Fibroblast of skin of right quadriceps (primary cell): ENCODE measurements around the gene NUAK1.

Experiments used
- DNase-seq: peaks from one replicate; pipeline ENCODE4 v3.0.0-alpha.2; 2013

NUAK1 gene

GRCh38 chr12:106051853-106052531 is 86.8 kb downstream of the NUAK1 start:
- DNase-seq, result peak; percentile 83

GRCh38 chr12:106049546-106049945 is 89.2 kb downstream of the NUAK1 start:
- DNase-seq, result no peak

GRCh38 chr12:106049105-106049504 is 89.6 kb downstream of the NUAK1 start:
- DNase-seq, result peak; percentile 32

- DNase-seq, result no peak
Observed at GRCh38 chr12:106048676-106049075, 90.1 kb downstream of the NUAK1 start.

- DNase-seq, result no peak
Observed at GRCh38 chr12:106048016-106048415, 90.7 kb downstream of the NUAK1 start.

GRCh38 chr12:106046947-106047346 is 91.8 kb downstream of the NUAK1 start:
- DNase-seq, result no peak

- DNase-seq, result no peak
Observed at GRCh38 chr12:106046301-106046846, 92.4 kb downstream of the NUAK1 start.

- DNase-seq, result peak; percentile 21
Observed at GRCh38 chr12:106045251-106045674, 93.5 kb downstream of the NUAK1 start.

GRCh38 chr12:106044773-106045172 is 94.0 kb downstream of the NUAK1 start:
- peak; percentile 38 for DNase-seq

GRCh38 chr12:106042037-106042436 is 96.7 kb downstream of the NUAK1 start:
- no peak for DNase-seq

- no peak for DNase-seq
Observed at GRCh38 chr12:106040521-106040920, 98.2 kb downstream of the NUAK1 start.

GRCh38 chr12:106039646-106040404 is 98.9 kb downstream of the NUAK1 start:
- DNase-seq, result no peak

GRCh38 chr12:106039242-106039641 is 99.5 kb downstream of the NUAK1 start:
- DNase-seq, result no peak

GRCh38 chr12:106037524-106038298 is 101.0 kb downstream of the NUAK1 start:
- no peak for DNase-seq

GRCh38 chr12:106035421-106035820 is 103.3 kb downstream of the NUAK1 start:
- DNase-seq, result no peak

GRCh38 chr12:106034316-106034715 is 104.4 kb downstream of the NUAK1 start:
- no peak for DNase-seq

- no peak for DNase-seq
Observed at GRCh38 chr12:106033161-106033675, 105.5 kb downstream of the NUAK1 start.

- DNase-seq, result peak; percentile 18
Observed at GRCh38 chr12:106032623-106032925, 106.2 kb downstream of the NUAK1 start.

GRCh38 chr12:106031761-106032622 is 106.8 kb downstream of the NUAK1 start:
- DNase-seq, result no peak

GRCh38 chr12:106030210-106031071 is 108.3 kb downstream of the NUAK1 start:
- peak; percentile 98 for DNase-seq

- DNase-seq, result no peak
Observed at GRCh38 chr12:106029532-106029931, 109.2 kb downstream of the NUAK1 start.
